K562 (cell line): ENCODE data around the gene RIOX2. TPM values are rescaled to one million over a fixed set of nuclear protein-coding genes. Genes with fewer than 3 reads are reported as not detected.

ENCODE experiments used
- CBX2 ChIP-seq: fragments of 200-600 bp; sonication (generic); IDR thresholded peaks from one replicate; pipeline ENCODE4 v1.6.1; 2012; ENCODE audit warnings: mild to moderate bottlenecking, low read length, inconsistent platforms; ENCODE audit not compliant: insufficient read depth, poor library complexity, severe bottlenecking
- CBX3 ChIP-seq, 2 experiments: IDR thresholded peaks; 1 replicate in 1 of 2; 2 replicates in 1 of 2; pipeline ENCODE4 v1.6.1; 2012; ENCODE audit warnings: inconsistent platforms in 2 of 2, low read length in 2 of 2, borderline replicate concordance in 1 of 2, control low read depth in 1 of 2
- CREB1 ChIP-seq, 2 experiments: sonication (generic) in 1 of 2; formaldehyde crosslinking in 1 of 2; IDR thresholded peaks; 2 replicates each; pipeline versions ENCODE4 v1.6.1 to v1.8.0; 2012 to 2022; ENCODE audit warnings: inconsistent platforms in 1 of 2, mild to moderate bottlenecking in 1 of 2, missing genetic modification reagents in 1 of 2, moderate library complexity in 1 of 2
- E2F1 ChIP-seq: sonication (generic); formaldehyde crosslinking; IDR thresholded peaks from 2 replicates; pipeline ENCODE4 v1.8.1; 2023; ENCODE audit warnings: mild to moderate bottlenecking, missing genetic modification reagents, moderate library complexity
- EGR1 ChIP-seq: fragments of 450-650 bp; conservative IDR thresholded peaks from 2 replicates; pipeline ENCODE4 v1.6.1; 2017; ENCODE audit warnings: mild to moderate bottlenecking
- FOXA3 ChIP-seq, 2 experiments: fragments of 450-650 bp in 1 of 2; sonication (generic) in 1 of 2; formaldehyde crosslinking; IDR thresholded peaks in 1 of 2; conservative IDR thresholded peaks in 1 of 2; 2 replicates each; pipeline versions ENCODE4 v1.4.0 to v1.8.0; 2020 to 2022; ENCODE audit warnings: mild to moderate bottlenecking in 2 of 2, missing genetic modification reagents in 1 of 2
- MLLT1 ChIP-seq, 2 experiments: fragments of 450-650 bp; IDR thresholded peaks; 2 replicates each; pipeline ENCODE4 v1.6.1; 2016
- NCOA4 ChIP-seq: fragments of 450-650 bp; IDR thresholded peaks from 2 replicates; pipeline ENCODE4 v1.6.1; 2018; ENCODE audit warnings: mild to moderate bottlenecking; ENCODE audit not compliant: partially characterized antibody
- XRCC5 ChIP-seq: fragments of 200-400 bp; formaldehyde crosslinking; IDR thresholded peaks from 2 replicates; pipeline ENCODE4 v1.6.1; 2017; ENCODE audit warnings: low read depth, mild to moderate bottlenecking, low read length
- ZNF592 ChIP-seq: fragments of 450-650 bp; IDR thresholded peaks from 2 replicates; pipeline ENCODE4 v1.6.1; 2017; ENCODE audit warnings: antibody characterized with exemption, mild to moderate bottlenecking
- polyA plus RNA-seq, 8 experiments: library from polyadenylated mRNA; depleted of rRNA in 4 of 8; stranded (reverse) in 5 of 8; unstranded in 3 of 8; fragments of >200 nt; fragmentation: Nextera tagmentation in 2 of 8; fragmentation: Illumina TruSeq in 1 of 8; extraction: Ambion mirVana in 2 of 8; extraction: Trizol in 1 of 8; gene quantifications; 2 replicates each; pipeline versions ENCODE4 v1.2.1 to v1.2.3, GENCODE V29; 2011 to 2014; ENCODE audit warnings: inconsistent platforms in 1 of 8, missing spikeins in 1 of 8
- total RNA-seq, 7 experiments: library from RNA; depleted of rRNA in 6 of 7; stranded (reverse); fragments of >200 nt in 6 of 7; fragmentation: Illumina TruSeq in 2 of 7; extraction: Trizol in 2 of 7; gene quantifications; 2 replicates each; pipeline versions ENCODE4 v1.2.1 to v1.2.3, GENCODE V29; 2011 to 2021; ENCODE audit warnings: low replicate concordance in 1 of 7

The RIOX2 gene
- total and polyA plus RNA-seq, 9 of the 15 experiments (the other 6 are each of a cell fraction or from before 2014, with no cell fraction given), result 22.2 to 56.0 (median 32.6) TPM

- TF ChIP-seq EGR1, result no peak
- no peak for TF ChIP-seq CBX2
- TF ChIP-seq MLLT1 (IDR thresholded peaks at IDR 0.05), result no peak
- TF ChIP-seq ZNF592, result no peak
- no peak for TF ChIP-seq NCOA4
- TF ChIP-seq E2F1 (CRISPR knock-in tag), result no peak
- TF ChIP-seq CREB1 (IDR thresholded peaks at IDR 0.05), result no peak
- no peak for TF ChIP-seq CREB1 (CRISPR knock-in tag; IDR thresholded peaks at IDR 0.05)
- TF ChIP-seq XRCC5, result no peak
- TF ChIP-seq CBX3 (IDR thresholded peaks at IDR 0.05; ENCODE audit: borderline replicate concordance in 1 of 2, low read length in 2 of 2), result no peak
- TF ChIP-seq FOXA3 (CRISPR knock-in tag; conservative IDR thresholded peaks at IDR 0.05 in 1 of 2, IDR thresholded peaks at IDR 0.05 in 1 of 2), result no peak
Observed at GRCh38 chr3:97916576-97916975, 55.7 kb downstream of the RIOX2 start (continued).
